GM08714 (cell line): ENCODE data around the gene MLXIP.

ENCODE experiments used
- H3K4me3 ChIP-seq: fragments of 200-500 bp; sonication (Bioruptor generic); 2 replicates; pipeline ENCODE4 v1.5.1; 2014; ENCODE audit warnings: mild to moderate bottlenecking, low read length, inconsistent platforms
- ZNF274 ChIP-seq: IDR thresholded peaks from 2 replicates; pipeline ENCODE4 v1.6.1; 2012; ENCODE audit warnings: mild to moderate bottlenecking, low read depth, low read length

Gene MLXIP

DNA sequence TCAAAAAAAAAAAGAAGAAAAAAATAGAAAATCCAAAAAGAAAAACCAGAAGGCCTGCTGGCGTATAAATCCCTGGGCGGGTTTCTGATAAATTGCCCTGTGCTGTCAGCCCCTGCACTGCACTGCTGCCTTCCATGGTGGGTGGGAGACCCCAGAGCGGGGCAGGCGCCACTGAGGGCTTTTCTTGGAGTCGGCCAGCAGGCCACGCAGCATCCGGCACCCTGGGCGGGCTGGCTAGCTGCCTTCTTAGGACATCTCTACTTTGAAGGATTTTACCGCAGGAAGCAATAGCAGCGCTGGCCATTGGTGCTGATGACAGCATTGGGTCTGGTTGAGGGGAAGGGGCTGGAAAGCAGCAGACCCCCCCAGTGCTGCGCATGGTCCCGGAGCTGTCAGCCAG, 66.3 kb downstream of the MLXIP start:
- TF ChIP-seq ZNF274: no peak

DNA sequence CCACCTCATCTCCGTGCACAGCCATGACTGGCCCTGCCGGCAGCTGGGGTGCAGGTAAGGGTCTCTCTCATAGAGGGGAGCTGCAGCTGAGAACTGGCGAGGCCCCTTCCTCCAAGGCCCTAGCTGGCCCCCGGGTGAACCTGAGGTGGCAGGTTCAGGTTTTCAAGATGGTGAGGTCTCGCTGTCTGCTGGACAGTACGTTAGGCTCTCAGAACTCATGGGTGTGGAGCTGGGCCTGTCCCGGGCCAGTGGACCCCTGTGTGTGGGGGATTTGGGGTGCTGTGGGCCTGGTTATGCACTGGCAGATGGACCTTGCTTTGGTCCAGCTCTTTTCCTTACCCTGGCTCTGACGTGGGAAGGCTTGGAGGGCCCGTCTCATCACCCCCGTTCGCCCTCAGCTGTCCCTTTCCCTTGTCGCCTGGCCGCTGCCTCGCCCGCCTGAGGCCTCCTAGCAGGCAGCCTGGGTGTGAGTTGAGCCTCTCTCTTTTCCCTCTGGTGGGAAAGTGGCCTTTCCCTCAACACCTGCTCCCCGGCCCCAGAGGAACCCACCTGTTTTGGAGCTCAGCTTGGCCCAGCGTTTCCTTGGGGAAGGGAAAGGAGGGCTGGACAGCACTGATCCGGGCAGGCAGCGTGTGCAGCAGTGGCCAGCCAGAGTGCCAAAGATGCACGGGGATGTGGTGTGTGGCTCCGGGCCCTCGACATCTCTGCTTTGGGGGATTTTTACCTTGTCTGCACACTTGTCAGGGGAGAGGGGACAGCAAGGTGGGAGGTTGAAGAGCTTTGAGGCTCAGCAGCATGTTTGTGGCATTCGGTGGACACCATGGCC, 67.2 kb downstream of the MLXIP start:
- no peak overlapping the region for H3K4me3 ChIP-seq
- no peak for TF ChIP-seq ZNF274

More for the DNA sequence above, 66.3 kb downstream of the MLXIP start:
- no peak overlapping the region for H3K4me3 ChIP-seq

DNA sequence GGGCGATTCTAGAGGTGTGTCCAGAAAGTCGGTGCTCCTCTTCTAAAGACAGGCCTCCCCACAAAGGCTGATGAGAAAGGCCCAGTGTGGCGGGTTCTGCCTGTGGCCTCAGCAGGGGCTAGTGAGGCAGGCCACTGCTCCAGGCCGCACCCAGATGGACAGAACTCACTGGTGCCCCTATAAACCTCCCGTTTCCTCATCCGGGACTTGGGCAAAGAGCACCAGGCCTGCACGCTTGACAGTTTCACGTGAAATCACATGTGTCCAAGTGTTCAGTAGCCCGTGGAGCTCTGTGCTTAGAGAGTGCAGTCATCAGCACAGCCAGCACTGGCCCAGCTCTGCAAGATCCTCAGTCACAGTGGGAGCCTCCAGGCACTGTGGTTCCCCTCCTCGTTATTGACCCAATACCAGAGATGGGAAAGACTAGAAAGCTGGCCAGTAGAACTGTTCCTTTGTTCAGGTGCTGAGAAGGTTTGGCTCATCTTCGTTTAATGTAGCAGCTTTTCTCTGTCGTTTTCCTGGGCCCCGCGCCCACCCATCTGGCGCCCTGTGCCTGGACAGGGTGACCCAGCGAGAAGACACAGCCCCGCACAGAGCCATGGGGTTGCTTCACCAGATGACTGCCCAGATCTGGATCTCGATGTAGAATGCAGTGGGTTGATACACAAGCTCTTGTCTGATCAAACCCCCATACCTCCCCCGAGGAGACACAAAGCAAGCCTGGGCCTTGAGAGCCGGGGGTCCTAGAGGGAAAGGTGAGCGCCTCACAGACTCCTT, 69.1 kb downstream of the MLXIP start:
- no peak overlapping the region for H3K4me3 ChIP-seq
- no peak for TF ChIP-seq ZNF274

DNA sequence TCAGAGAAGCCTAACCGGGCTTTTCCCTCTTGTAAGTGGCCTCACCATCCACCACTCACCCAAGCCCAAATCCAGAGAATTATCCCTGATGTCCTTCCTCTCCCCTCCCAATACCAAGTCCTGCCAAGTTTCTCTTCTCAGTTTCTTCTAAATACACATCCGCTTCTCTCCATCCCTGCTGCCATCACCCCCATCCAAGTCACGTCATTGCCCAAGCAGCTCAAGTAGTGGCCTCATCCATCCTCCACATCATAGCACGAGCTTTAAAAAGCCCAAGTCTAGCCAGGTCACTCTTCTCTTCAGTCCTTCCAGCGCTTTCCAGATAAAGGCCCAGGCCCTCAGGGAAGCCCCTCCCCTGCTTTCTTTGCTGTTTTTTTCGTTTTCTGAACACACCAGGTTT, 70.1 kb downstream of the MLXIP start:
- no peak overlapping the region for H3K4me3 ChIP-seq
- TF ChIP-seq ZNF274: no peak

DNA sequence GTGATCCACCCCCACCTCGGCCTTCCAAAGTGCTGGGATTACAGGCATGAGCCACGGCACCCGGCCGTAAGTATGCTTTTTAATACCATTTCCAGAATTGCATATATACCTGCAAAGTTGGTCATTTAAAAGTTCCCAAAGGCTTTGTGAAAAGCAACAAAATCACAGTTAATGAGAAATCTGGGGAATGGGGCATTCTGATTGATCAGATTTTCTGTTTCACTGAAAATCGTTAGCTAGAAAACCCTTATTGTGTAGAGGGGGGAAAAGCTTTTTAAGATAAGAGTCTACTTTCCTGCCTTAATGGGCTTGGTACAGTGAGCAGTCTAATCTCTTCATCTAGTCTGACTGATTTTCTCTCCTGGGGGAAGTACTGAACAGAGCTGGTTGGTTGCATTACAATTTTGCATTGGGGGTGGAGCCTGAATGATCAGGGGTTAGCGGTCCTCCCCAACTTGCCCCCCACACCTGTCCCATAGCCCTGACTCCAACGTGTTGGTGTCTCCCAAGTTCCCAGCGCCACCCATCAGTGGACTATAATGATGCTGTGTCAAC, 71.6 kb downstream of the MLXIP start:
- no peak for TF ChIP-seq ZNF274
- no peak overlapping the region for H3K4me3 ChIP-seq

DNA sequence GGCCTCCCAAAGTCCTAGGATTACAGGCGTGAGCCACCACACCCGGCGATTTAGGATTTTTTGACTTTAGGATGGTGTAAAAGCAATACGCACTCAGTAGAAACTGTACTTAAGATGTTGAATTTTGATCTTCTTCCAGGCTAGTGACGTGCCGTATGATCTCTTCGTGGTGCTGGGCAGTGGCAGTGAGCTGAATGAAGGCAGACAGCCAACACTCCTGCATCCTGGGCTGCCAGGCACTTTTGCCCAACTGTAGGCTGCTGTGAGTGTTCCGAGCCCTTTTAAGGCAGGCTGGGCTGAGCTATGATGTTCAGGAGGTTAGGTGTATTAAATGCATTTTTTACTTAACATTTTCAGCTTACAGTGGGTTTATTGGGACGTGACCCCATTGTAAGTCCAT, 74.2 kb downstream of the MLXIP start:
- no peak for TF ChIP-seq ZNF274

DNA sequence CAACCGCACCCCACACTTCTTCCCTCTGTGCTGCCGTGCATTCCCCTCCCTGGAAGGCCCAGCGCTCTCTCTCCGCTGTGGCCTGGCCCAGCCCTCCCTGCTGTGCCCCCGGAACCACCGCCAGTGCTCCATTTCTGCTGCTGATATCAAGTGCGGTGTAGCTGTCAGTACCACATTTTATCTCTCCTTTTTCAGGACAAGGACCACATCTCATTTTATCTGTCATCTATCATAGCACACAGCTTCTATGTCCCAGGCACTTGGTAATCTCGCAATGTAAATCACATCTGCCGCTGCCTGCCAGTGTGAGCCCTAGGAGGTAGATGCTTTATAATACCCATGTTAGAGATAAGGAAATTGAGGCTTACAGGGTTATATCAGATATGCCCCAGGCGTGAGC, 77.1 kb downstream of the MLXIP start:
- no peak overlapping the region for H3K4me3 ChIP-seq
- TF ChIP-seq ZNF274: no peak

More for the DNA sequence above, 74.2 kb downstream of the MLXIP start:
- no peak overlapping the region for H3K4me3 ChIP-seq

DNA sequence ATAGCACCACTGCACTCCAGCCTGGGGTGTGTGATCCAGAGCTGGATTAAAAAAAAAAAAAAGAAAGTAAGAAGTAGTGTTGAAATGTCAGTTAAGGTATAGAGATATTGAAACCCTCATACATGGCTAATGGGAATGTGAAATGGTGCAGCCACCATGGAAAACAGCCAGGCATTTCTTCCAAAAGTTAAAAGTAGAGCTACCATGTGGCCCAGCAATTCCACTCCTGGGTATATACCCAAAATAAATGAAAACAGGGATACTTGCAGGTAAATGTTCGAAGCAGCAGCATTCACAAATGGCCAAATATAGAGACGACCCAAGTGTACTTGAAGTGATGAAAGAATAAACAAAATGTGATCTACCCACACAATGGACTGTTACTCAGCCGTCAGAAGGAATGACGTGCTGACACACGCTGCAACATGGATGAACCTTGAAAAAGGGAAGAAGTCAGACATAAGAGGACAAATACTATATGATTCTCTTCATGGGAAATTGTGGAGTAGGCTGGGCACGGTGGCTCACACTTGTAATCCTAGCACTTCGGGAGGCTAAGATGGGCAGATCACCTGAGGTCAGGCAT, 80.2 kb downstream of the MLXIP start:
- no peak overlapping the region for H3K4me3 ChIP-seq
- TF ChIP-seq ZNF274: no peak

DNA sequence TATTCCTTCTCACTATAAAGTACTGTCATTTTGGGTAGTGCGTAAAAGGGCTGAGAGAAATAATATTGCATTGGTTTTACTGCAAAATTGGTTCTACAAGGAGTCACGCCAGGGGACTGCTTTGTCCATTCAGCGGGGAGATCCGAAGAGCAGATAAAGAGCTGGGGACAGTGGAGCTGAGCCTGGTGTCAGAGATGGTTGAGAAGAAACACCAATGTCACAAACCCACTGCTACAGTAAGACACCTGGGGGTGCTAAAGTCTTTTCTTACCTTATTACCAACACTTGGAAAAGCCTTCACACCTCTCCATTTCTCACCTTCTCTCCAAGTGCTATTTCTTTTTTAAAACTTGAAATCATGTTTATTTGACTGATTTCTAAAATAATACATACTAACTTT, 81.3 kb downstream of the MLXIP start:
- no peak for TF ChIP-seq ZNF274
- H3K4me3 ChIP-seq: no peak overlapping the region

DNA sequence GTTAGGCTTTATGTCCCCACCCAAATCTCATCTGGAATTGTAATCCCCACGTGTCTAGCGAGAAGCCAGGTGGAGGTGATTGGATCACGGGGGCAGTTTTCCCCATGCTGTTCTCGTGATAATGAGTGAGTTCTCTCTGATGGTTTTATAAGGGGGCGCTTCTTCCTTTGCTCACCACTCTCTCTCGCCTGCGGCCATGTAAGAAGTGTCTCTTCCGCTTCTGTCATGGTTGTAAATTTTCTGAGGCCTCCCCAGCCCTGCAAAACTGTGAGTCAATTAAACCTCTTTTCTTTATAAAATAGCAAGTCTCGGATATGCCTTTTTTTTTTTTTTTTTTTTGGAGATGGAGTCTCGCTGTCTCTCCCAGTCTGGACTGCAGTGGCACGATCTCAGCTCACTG, 82.2 kb downstream of the MLXIP start:
- no peak overlapping the region for H3K4me3 ChIP-seq
- no peak for TF ChIP-seq ZNF274

DNA sequence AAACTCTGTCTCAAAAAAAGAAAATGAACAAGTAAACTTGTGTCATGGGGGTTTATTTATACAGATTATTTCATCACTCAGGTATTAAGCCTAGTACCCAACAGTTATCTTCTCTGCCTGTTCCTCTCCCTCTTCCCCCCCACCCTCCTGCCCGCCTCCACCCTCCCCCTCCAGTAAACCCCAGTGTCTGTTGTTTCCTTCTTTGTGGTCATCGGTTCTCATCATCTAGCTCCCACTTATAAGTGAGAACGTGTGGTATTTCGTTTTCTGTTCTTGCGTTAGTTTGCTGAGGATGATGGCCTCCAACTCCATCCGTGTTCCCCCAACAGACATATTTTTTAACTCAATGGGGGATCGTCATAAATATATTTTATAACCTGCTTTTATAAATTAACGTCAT, 83.1 kb downstream of the MLXIP start:
- no peak for TF ChIP-seq ZNF274
- no peak overlapping the region for H3K4me3 ChIP-seq

DNA sequence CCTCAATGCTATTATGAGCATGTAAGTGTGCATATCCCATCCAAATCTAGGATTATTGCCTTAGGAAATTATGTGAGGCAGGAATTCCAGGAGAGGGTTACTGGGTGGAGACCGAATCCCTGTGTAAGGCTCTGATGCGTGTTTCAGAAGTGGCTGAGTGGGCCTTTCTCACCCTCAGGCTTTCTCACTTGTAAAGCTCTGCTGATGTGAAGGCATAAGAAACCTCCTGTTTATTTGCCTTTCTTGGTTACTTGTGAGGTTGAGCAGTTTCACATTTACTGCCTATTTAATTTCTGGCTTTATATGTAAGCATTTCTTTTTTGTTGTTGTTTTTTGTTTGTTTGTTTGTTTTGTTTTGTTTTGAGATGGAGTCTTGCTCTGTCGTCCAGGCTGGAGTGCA, 84.4 kb downstream of the MLXIP start:
- TF ChIP-seq ZNF274: no peak
- no peak overlapping the region for H3K4me3 ChIP-seq

DNA sequence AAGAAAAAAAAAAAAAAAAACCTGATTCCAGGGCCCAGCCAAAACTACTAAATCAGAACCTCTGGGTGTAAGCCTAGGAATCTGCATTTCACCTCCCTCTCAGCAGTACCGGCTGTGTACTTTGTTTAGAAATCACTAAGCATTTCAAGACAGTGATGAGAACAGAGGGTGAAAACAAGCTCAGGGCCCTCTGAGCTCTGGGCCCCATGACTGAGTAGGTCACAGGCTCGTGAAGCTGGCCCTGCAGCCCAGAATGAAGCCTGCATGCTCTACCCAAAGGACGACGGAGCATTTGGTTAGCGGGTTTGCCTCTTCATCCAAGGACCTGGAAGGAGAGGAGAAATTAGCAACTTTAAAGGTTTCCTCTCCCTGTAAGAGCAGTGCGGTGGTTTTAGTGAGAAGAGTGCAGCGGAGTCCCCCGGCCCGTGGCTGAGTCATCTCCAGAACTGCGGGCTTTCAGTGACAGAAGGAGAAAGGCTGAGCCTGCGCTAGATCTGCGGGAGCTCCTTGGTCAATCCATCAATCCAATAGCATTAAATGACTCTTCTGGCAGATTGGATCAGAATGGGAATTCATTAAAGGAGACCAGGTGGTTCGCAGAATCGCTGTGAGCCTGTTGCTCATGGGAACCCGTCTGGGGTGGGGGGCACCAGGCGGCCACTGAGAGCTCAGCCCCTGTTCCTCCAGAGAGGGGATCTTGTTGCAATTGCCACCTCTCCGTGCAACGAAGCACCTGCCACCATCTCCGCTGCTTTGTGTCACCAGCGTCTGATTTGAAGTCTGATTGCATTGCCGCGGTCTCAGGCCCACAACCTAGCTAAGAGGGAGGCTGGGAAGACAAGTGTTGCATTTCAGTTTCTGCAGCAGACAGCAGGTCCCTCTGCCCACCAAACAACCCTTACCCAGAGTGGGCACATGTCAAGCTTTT, 88.1 kb downstream of the MLXIP start:
- no peak for TF ChIP-seq ZNF274
- no peak overlapping the region for H3K4me3 ChIP-seq
